LHCN-M2 (cell line): Measurements from ENCODE around the gene PDE7B. TPM values are rescaled to one million over a fixed set of nuclear protein-coding genes. Genes with fewer than 3 reads are reported as not detected.
A peak's percentile ranks its signal among the peaks of the same experiment; 100 is the strongest.
"Not testable (repeated sequence)": the region's sequence is repeated elsewhere in the genome, so short reads cannot be mapped to it uniquely, and the experiment has no call there.

Experiments used
- DNase-seq: peaks from one replicate; pipeline ENCODE4 v3.0.0-alpha.2; 2012; ENCODE audit warnings: low read depth
- total RNA-seq: library from RNA; depleted of rRNA; stranded (reverse); fragments of >200 nt; gene quantifications from 2 replicates; pipeline ENCODE4 v1.2.3, GENCODE V29; 2014

The PDE7B gene
- total RNA-seq, 1 experiment from 2014 or later: 1.5 TPM

DNA sequence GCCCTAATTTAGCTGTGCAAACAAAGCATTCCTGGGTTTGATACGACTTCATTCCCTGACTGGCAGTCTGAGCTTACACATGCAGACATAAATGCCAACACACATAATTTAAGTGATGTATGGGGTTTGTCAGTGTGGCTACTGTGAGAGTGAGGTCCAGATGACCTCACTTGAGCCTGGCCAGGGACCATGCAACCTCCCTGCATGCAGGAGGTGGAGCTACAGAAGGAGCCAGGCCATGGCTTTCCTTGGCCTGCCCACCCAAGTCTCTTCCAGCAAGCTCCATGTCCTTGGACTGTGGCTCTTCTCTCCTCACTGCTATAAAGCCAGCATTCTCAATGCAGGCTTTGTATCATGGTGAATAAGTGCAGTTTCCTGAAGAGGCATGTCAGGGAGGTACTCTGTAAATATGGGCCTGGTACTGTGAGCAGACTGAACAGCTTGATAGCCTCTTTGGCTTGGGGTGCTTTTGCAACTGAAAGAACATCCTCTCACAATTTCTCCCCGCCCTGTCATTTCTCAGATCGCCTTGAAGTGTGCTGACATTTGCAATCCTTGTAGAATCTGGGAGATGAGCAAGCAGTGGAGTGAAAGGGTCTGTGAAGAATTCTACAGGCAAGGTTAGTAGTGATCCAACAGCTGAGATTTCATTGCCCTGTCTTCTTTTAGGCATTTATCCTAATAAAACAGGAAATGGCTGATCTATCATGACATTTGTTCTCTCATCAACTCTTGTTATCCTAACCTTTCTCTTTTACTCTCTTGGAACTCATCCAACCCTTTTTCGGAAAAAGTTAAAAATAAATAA lies 329.4 kb downstream of the PDE7B start:
- no peak for DNase-seq

DNA sequence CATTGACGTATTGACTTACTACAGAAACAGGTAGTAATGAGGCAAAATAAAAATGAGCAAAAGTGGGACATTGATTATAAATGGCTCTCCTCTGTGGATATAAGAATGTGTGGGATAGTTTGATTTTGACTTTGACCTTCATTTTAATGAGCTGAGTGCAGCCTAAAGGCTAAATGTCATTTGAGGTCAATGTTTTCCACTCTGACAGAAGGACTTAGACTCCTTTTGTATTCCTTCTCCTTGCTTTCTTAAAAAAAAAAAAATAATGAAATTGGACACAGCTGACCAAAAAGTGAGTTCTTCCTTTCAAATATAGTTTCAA lies 330.0 kb downstream of the PDE7B start:
- no peak for DNase-seq

DNA sequence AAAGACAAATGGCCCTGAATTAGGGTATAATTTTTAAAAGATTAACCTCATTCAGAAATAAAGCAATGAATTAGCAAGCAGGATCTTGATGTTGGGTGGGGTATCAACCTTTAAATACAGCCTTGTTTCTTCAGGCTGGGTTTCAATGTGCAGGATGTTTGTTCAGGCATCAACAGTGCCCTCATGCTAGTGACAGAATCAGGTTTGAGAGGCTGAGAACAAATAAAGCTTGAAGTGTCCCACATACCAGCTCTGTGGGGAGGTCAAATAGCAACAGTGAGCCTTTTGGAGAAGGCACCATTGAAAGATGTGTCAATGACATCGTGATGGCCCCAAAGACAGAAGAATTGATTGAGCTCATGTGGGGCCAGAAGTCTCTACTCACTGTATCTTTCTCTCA lies 330.4 kb downstream of the PDE7B start:
- no peak for DNase-seq

DNA sequence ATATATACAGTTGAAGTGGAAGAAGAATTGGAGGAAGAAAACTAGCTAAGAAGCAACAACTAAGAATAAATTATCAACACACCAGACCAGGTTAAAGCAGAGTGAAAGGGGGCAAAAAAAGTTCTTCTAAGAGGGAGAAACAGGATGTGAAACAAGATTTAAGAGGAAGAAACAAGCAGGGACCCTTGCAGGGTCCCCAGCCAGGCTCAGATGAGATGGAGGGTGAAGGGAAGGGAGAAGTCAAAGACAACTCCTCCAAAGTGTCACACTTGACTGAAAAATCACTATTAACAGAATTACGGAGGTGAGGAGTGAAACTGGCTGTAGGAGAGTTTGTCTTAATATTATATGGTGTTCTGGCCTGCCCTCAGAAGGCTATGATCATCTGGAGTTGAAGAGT lies 333.2 kb downstream of the PDE7B start:
- DNase-seq: no peak

DNA sequence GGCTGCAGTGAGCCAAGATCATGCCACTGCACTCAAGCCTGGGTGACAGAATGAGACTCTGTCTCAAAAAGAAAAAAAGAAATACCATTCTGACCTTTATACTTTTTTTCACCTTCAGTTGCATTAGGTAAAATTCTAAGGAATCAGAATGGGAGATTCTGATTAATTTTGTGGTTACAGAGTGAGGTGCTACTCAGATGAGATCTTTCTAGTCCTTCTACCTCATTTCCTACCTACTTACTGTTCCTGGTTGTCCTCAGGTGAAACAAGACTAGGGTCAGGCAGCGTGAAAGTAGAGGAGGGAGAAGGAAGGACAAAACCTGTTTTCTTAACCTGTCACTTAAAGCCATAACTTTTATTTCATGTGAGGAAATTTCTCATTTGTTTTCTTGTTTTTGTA lies 334.9 kb downstream of the PDE7B start:
- DNase-seq: no peak

DNA sequence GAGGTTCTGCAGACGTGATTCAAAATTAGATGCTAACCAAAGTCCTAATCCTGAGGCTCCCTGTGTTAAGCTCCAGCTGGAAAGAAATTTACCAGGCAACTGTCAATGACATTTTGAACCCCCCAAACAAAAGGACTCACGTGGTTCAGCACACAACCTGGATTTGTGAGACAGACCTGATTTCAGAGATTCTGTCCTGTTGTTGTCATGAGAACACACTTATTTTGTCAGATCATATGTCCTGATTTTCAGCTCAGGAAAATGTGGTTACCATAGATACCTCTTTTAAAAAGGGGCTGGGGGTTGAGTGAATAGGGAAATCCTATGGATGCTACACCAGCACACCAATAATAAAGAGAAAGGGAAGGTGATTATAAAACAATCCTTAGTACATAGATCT lies 337.0 kb downstream of the PDE7B start:
- DNase-seq: no peak

DNA sequence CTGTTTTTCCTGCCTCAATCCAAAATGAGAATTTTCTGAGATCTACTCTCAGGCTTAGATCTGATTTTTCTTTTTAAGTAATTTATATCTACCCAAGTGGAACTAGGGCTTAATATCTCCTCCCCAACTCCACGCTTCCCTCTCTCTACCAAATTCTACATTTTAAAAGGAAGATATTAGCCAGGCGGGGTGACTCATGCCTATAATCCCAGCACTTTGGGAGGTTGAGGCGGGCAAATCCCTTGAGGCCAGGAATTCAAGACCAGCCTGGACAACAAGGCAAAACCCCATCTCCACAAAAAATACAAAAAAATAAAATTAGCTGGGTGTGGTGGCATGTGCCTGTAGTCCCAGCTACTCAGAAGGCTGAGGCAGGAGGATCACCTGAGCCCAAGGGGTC lies 337.6 kb downstream of the PDE7B start:
- no peak for DNase-seq

DNA sequence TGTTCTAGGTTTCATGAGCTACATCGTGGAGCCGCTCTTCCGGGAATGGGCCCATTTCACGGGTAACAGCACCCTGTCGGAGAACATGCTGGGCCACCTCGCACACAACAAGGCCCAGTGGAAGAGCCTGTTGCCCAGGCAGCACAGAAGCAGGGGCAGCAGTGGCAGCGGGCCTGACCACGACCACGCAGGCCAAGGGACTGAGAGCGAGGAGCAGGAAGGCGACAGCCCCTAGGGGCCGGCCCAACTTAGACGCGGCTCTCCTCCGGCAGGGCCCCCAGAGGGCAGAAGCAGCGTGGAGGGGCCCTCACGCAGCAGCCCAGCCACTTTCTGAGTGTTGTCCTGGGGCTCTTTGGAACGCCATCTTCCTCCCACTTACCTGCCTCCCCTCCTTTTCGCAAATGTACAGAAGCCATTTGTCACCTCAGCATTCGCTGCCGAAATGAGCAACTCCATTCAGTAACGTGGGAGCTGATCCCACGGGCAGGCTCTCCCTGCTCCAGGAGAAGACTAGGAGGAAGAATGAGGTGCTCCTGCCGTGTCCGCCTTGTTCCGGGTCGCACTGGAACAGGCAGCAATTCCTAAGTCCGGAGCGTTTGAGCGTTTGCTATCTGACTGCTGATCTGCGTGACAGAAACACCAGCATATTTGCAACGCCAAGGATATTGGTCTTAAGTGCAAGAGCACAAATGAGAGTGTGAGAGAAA lies 340.3 kb downstream of the PDE7B start:
- DNase-seq: no peak

DNA sequence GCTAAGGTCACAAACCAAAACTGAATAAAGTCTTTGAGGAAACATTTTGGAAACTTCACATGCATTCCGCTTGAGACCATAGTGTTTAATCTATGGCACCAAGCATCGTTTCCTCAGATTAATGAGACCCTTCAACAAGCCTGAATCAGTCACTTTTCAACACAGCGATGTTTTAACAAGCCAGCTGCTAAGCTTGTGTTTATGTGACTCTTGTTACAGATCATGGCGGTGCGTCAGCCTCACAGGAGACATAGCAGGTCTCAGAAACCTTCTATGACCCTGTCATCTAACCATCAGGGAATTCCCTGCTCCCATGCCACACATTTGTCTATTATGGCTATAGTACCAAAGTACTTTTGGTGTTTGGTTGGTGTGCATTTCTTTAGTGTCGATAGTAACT lies 341.4 kb downstream of the PDE7B start:
- no peak for DNase-seq

DNA sequence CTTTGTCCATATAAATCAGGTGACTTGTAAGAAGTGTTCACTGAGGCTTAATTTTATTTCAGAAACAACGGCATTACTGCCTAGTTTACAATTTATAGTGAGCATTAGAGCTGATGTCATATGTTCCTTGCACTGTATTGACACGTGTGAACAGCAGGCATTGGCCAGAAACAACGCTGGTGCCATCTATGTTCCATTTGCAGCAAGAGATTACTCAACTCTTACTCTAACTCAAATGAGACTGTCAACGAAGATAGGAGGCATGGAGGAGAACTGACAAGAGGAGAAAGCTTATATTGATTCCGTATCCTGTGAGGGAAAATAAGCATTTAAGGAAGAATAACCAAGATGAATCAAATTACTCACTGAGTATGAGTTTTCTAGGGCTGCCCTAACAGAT lies 350.2 kb downstream of the PDE7B start:
- DNase-seq: peak; percentile 32

DNA sequence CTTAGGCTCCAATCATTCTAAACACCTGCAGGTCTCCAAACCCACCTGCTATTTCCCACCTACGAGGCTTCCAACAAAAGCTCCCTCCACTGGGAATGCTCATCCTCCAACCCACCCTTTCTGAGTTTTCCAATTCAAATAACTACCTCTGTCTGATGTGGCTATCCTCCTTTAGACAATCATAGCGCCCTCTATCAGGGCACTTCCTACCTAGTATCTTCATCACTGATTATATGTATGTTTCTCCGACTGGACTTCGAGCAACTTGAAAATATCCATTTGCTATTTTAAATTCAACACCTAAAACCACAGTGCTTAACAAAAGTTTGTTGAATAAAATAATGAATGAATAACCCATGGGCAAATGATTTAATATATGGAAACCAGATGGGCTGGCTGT lies 357.3 kb downstream of the PDE7B start:
- DNase-seq: no peak

DNA sequence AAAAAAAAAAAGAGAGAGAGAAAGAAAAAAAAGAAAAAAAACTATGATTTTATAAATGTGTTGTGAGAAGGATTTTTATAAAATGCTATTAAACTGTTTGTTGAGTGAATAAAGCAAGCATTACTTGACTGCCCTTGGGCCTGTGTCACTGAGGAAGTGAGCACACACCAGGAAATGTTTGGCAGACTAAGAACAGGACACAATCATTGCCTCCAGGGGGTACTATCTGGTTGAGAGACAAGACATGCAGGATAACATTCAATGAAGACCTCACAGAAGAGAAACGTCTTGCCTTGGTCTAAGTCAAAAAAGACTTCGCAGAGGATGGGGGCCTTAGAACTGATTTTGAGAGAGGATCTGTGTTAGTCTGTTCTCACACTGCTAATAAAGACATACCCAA lies 358.0 kb downstream of the PDE7B start:
- no peak for DNase-seq

DNA sequence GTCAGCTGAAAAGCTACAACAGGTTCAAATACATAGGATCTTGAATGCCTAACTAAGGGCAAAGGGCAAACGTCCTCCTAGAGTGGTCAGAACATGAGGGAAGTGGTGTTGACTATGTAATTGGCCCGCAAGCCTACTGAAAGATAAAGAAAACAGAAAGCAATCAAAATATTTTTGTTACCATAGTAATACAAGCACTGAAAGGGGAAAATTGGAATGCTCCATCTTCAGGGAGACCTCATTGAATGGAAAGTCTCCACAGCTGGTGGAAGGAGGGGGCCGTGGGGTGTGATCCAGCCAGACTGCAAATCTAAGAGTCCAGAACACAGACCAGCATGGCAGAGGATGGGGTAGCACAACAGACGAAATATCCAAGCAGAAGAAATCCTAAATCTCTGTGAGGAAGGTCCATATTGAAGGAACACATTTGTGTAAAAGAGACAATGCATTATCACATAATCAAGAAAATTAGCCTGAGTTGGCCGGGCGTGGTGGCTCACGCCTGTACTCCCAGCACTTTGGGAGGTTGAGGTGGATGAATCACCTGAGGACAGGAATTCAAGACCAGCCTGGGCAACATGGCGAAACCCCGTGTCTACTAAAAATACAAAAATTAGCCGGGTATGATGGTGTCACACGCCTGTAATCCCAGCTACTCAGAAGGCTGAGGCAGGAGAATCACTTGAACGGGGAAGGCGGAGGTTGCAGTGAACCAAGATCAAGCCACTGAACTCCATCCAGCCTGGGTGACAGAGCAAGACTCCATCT lies 359.1 kb downstream of the PDE7B start:
- DNase-seq: no peak

DNA sequence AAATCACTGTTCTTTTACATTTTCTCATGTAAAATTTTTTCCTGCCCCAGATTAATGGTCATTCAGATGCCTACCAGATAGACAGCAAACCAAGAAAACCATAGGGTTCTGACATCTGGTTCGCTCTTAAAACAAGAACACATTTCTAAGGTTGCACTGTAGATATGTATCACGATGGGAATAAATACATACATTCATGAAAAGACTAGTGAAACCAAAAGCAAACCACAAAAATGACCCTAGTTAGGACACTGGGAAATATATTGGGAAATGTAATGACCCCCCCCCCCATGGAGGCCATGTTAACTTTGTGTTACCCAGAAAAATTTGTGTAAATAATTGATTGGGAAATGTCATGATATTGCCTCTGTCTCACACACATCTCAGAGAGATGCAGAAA lies 361.1 kb downstream of the PDE7B start:
- DNase-seq: no peak

DNA sequence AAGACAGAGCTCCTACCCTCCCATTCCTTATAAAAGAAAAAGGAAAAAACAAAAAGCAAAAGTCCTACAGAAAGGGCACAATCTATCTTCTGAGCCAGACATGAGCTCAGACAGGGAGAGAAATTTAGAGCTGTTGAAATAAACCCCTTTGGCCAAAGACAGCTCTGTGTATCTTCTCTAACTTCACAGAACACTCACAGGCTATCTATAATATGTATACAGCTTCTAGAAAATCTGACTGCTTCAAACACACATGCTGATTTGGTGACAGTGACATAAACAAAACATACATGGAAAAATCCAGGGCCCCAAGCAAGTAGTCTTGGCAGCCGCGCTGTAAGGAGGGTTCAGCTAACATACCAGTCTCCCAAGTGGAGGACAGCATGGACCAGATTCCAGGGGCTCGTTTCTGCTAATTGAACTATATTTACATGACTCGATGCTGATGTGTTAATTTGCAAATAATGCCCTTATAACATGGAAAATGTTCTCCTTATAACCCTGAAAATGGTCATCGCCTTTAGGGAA lies 361.6 kb downstream of the PDE7B start:
- DNase-seq: no peak

DNA sequence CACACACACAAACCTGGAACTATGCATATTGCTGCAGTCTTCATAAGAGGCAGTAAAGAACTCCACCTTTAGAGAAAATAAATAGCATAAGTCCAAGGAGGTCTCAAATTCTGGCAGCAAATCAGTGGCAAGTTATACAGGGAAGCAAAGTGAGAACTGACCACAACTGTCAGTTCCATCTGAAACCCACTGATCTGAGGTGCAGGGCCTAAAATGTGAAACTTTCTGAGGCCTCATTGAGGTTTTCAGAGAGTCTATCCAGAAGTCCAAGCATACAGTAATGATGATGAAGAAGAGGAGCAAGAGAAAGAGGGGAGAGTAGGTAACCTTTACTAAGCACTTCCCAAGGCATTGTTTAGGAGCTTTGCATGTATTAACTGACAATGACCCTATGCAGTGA lies 362.4 kb downstream of the PDE7B start:
- no peak for DNase-seq

DNA sequence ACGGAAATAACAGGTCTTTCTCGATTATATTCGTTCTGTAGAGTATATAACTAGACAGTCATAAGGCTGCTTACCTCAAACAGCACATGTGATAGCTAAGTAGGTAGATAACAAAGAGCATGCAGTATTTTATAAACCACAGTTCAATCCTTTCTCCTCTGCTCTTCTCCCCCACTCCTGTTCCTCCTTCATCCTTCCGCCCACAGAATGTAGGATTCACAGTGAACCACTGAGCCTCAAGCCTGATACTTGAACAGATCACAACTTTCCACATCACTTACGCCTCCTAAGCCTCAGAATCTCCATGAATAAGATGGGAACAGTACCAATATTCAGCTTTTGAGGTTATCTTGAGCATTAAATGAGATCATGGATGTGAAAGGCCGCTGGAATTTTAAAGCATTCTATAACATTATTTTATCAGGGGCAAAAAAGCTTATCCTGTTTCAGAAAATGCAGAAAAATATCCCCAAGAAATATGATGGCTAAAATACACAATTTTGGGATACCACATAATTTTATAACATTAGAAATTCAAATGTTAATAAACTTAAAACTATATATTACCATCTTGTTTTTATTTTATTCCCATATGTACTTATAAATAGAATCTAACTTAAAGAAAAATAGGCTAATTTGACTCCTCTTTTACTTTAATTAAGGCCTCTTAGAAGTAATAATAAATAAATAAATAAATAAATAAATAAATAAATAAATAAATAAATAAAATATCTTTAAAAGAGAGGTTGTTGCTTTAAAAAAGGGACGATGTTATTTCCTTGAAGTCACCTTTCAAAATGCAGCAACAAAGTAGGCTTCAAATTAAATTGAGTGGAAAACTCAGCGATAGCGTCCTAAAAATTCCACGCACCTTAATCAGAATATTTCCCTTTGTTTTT lies 365.3 kb downstream of the PDE7B start:
- no peak for DNase-seq

DNA sequence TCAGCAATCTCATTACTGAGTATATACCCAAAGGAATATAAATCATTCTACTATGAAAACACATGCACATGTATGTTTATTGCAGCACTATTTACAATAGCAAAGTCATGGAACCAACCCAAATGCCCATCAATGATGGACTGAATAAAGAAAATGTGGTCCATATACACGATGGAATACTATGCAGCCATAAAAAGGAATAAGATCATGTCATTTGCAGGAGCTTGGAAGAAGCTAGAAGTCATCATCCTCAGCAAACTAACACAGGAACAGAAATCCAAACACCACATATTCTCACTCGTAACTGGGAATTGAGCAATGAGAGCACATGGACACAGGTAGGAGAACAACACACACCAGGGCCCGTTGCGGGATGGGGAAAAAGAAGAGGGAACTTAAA lies 373.5 kb downstream of the PDE7B start:
- not testable (repeated sequence) for DNase-seq

DNA sequence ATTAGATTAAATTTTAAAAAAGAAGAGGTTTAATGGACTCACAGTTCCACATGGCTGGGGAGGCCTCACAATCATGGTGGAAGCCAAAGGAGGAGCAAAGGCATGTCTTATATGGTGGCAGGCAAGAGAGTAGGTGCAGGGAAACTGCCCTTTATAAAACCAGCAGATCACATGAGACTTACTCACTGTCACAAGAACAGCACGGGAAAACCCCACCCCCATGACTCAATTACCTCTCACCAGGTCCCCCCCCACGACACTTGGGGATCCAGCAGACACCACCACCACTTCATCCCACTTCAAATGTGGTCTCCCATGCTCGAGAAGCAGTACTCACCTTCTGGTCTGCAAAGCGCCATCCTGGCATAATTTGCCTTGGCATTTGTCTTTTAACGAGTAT lies 374.0 kb downstream of the PDE7B start:
- DNase-seq: no peak

DNA sequence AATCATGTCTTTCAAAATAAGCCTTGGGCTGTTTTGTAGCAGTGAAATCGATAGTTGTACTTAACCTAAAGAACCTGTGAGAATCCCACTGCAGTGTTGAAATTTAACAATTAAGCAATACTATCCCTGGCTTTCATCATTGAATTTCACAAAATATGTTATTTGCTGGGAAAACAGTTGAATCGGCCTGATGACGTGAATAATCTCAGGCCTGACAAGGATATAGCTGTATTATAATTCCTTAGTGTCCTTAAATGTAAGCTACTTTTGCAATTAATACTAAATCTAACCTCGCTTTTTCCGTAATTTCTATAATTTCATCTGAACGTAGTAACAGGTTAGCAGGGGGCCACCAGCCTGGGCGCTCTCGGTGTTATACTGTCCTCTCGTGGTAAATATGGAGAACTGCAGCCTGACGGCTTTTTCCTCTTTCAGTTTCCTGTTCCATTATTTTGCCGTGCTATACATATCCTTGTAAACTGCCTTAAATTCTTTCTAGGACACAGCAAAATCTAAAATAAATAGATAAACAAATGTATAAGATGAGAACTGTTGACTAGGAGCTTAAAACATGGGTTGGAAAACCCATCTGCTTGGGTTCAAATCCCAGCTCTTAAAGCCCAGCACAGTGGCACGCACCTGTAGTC lies 374.6 kb downstream of the PDE7B start:
- peak; percentile 41 for DNase-seq
